ENCODE results near the gene FLRT2.

Gene FLRT2

DNA sequence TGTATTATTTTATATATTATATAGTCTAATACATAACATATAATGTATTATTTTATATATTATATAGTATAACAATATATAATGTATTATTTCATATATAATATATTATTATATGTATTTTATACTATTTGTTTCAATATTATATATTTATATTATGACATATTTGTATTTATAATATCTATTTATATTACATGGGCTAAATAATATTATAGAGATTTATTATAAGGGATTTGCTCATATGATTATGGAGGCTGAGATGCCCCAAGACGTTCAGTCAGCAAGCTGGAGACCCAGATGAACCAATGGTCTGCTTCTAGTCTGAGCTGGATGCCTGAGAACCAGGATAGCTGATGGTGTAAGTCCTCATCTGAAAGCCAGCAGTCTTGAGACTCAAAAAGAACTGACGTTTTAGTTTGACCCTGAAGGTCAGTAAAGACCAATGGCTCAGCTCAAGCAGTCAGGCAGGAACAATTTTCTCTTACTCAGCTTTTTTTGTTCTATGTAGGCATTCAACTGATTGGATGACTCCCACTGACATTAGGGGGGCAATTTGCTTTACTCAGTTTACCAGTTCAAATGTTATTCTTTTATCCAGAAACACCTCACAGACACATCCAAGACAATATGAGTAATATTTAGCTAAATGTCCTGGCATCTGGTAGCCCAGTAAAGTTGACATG is 130.4 kb downstream of the FLRT2 start:
- no peak for DNase-seq (ENCODE audit: low read depth in 3 of 3)

GRCh38 chr14:85662096-85662495 is 132.2 kb downstream of the FLRT2 start:
- no peak for DNase-seq (ENCODE audit: low read depth in 3 of 3)

DNA sequence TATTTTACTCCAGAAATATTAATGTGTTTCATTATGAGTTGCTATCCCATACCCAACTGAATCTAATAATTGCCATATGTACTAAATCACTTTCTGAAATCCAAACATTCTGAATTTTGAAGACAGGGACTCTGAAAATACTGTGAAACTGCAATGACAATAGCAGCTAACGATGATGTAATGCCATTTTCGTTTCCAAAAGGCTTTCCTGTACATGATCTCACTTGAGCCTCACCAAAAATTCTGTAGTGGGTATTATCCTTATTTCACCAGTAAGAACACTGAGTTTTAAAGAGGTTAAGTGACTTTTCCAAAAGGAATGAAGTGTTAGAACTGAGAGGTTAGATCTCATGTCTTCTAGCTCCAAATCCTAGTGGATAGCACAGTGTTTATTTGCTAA is 133.3 kb downstream of the FLRT2 start:
- no peak for DNase-seq (ENCODE audit: low read depth in 3 of 3)

DNA sequence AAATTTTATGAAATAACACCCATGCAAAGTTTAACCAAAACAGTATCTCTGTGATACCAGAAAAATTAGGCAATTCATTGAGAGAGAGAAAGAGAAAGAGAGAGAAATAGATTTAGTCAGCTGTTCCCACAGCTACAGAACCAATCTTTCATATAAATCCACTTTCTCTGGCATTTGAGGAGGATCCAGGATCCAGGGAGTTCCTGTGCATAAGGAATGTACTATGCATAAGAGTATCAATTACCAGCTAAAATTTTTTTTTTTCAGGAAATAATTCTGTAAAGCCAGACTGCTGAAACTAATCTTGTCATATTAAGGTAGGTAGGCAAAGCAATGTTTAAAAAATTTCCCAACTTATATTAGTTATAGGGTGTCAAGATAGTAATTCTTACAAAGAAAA is 133.7 kb downstream of the FLRT2 start:
- no peak for DNase-seq (ENCODE audit: low read depth in 3 of 3)

GRCh38 chr14:85675957-85676356 is 146.0 kb downstream of the FLRT2 start:
- no peak for DNase-seq (ENCODE audit: low read depth in 3 of 3)

DNA sequence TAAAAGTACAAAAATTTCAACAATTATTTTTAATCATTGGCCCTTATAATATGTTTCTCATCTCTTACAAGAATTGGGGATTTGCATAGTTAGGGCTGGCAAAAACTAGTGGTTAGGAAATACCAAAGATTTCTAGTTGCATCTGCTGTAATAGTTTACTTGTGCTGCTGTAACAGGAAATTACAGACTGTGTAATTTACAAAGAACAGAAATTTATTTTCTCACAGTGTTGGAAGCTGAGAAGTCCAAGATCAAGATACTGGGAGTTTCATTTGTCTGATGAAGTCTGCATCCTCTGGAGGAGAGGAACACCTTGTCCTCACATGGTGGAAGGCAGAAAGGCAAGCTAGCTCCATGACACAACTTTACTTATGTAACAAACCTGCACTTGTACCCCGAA is 157.0 kb downstream of the FLRT2 start:
- no peak for DNase-seq (ENCODE audit: low read depth in 3 of 3)

DNA sequence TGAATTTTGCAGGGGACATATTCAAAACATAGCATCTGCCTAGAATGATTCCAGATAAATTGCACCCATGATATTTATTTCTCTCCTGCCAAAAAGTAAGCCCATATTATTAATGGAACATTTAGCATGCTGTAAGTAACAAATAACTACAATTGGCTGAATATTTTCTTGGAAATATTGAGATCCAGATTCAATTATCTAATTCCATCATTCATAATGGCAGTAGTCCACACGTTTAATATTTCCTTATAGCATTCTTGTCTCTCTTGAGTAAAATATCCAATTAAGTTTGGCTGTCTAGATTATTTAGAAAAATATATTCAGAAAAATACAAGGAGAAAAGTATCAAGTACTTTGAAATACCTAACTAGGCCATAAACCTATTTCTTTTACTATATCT is 157.5 kb downstream of the FLRT2 start:
- DNase-seq (ENCODE audit: low read depth in 3 of 3) = no peak

DNA sequence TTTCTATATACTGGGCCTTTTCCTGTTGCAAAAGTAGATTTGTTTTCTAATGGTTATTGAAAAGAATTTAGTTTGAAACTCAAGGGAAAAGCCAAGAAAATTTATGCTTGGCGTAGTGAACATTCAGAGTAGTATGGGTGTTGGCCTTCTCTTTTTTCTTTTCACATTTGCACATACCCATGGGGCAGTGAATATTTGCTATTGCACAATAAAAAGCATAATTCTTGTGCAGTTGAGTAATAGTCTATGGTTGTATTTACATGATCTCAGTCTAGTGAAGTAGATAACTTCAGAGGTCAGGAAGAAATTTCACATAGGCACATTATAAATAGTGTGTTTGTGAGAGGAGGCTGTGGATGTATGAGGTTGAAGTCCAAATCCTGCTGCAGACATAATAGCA is 158.1 kb downstream of the FLRT2 start:
- no peak for DNase-seq (ENCODE audit: low read depth in 3 of 3)

- DNase-seq (ENCODE audit: low read depth in 3 of 3) = no peak
Observed at GRCh38 chr14:85695300-85695699, 165.4 kb downstream of the FLRT2 start.

DNA sequence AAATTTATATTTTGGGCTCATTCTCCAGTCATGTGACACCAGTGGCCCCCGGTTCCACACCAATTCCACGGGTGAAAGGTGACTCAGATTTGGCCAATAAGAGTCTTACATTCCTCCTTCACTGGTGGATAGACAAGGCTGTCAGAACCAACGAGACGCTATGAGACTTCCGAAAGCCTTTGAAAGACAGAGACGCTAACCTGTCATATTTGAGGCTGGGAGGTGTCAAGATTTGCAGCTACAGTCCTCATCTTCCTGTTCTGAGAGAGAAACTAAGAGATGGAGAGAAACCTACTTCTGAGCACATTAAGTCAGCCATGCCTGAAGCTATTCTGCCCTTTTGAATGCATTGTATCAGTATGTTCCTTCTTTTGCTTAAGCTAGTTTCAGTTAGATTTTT is 171.2 kb downstream of the FLRT2 start:
- no peak for DNase-seq (ENCODE audit: low read depth in 3 of 3)

- no peak for DNase-seq (ENCODE audit: low read depth in 3 of 3)
Observed at GRCh38 chr14:85701763-85702162, 171.8 kb downstream of the FLRT2 start.

DNA sequence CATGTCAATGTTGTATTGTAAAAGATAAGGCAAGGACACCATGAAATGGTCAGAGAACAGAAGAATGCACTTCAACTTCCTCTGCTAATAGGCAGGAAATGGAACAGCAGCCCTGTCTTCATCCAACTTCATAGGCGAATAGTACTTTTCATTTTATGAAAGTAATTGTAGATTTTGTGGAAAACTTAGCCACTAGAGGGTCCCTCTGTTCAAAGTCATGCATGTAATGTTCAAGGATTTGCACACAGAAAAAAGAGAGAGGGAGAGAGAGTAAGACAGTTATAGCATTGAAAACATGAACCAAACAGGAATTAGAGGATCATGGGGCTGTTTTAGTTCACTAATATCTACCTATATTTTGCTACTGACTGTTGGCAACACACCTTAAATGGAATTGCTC is 172.2 kb downstream of the FLRT2 start:
- no peak for DNase-seq (ENCODE audit: low read depth in 3 of 3)

- no peak for DNase-seq (ENCODE audit: low read depth in 3 of 3)
Observed at GRCh38 chr14:85702997-85703396, 173.1 kb downstream of the FLRT2 start.

All from stimulated activated CD4-positive, alpha-beta T cell treated with anti-CD3 and anti-CD28 coated beads, TNF-alpha, amount 100 ng/mL, for 48 hours (primary cell).